HG03521 (cell line): Measurements from ENCODE around the gene CLEC4M.
"Not testable (repeated sequence)": the region's sequence is repeated elsewhere in the genome, so short reads cannot be mapped to it uniquely, and the experiment has no call there.

Experiments used
- ATAC-seq: cut with Tn5 transposase; IDR thresholded peaks from one replicate; pipeline ENCODE4 v1.9.1; 2021; ENCODE audit warnings: mild to moderate bottlenecking, moderate library complexity; ENCODE audit not compliant: unreplicated experiment

CLEC4M gene

DNA sequence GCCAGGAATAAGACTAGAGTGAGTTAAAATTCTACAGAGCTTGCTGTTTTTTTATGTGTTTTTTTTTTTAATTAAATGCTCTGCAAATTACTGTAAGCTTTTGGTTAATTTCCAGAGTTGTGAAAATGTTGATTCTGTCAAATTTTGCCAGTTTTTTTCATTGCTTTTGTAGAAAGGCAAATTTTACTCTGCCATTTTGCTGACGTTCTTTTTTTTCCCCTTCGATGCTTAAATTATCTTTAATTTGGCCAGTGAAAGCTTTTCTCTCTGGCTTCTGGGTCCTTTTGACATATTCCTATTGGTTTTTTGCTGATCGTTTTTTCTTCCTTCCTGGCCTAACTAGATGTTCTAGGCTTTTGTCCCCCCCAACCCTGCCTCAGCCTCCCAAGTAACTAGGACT lies 43.2 kb downstream of the CLEC4M start:
- ATAC-seq = no peak

DNA sequence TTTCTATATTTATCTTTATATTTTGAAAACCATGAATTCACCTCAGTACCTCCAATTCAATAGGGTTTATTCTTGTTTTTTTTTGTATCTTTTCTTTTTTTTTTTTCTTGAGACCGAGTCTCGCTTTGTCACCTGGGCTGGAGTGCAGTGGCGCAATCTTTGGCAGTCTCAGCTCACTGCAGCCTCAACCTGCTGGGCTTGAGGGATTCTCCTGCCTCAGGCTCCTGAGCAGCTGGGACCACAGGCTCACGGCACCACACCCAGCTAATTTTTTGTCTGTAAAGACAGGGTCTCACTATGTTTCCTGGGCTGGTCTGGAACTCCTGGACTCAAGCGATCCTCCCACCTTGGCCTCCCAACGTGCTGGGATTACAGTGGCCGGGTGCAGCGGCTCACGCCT lies 43.8 kb downstream of the CLEC4M start:
- ATAC-seq = no peak

DNA sequence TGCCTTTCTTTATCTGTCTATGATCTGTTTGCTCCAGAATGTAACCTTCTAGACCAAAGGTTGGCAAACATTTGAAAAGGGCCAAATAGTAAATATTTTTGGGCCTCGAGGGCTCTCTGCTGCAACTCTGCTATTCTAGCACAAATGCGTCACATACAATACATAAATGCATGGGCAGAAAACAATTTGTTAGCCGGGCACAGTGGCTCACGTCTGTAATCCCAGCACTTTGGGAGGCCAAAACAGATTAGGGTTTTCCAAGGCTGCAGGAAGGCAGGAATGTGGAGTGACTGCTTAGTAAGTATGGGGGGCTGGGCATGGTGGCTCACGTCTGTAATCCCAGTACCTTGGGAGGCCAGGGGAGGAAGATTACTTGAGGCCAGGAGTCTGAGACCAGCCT lies 45.1 kb downstream of the CLEC4M start:
- no peak for ATAC-seq

DNA sequence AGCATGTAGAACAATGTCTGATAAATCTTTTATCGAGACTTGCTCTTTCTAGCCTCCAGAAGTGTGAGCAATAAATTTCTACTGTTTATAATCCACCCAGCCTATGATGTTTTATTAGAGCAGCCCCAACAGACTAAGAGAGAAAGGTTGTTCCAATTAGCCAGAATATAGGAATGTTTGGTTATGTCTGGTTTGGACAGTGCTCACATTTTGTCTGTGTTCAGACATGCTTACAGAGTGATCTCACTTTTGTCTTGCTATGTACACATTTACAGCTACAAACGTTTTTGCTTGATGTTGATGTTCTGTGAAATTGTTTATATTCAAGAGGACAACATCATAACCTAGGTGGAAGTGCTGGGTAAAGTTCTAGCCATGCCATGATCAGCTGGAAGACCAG lies 48.9 kb downstream of the CLEC4M start:
- ATAC-seq = no peak

DNA sequence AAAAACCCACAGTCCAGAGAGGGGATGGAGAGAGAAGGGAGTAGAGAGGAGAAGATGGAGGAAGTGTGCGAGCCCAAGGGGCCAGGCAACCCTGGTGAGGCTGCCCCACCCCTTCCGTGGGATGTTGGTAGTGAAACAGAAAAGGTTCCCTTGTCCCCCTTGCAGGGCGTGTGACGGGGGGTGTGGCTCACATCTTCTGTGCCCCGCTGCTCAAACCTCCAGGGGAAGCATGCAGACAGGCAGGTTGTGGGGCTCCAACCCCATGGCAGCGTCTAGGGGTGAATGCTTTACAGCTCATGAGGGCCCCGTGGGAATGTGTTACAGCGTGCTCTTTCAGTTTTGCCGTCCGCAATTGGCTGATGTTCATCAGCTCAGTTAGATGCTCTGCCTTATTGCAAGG lies 52.3 kb downstream of the CLEC4M start:
- no peak for ATAC-seq

DNA sequence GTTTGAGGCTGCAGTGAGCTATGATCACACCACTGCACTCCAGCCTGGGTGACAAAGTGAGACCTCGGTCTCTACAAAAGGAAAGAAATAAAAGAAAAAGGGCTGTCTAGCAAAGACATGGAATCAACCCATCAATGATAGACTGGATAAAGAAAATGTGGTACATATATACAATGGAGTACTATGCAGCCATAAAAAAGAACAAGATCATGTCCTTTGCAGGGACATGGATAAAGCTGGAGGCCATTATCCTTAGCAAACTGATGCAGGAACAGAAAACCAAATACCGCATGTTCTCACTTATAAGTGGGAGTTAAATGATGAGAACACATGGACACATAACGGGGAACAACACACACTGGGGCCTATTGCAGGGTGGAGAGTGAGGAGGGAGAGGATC lies 53.0 kb downstream of the CLEC4M start:
- not testable (repeated sequence) for ATAC-seq

DNA sequence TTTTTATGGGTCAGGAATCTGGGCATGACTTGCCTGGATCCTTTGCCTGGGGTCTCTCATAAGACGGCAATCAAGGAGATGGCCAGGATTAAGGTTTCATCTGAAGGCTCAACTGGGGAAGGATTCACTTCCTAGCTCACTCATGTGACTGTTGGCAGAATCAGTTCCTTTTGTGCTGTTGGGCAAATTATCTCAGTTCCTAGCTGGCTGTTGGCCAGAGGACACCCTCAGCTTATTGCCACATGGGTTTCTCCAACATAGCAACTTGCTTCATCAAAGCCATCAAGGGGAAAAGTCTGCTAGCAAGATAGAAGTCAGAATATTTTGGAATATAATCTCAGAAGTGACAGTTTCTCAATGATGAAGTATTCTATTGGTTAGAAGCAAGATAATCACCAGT lies 54.8 kb downstream of the CLEC4M start:
- no peak for ATAC-seq

DNA sequence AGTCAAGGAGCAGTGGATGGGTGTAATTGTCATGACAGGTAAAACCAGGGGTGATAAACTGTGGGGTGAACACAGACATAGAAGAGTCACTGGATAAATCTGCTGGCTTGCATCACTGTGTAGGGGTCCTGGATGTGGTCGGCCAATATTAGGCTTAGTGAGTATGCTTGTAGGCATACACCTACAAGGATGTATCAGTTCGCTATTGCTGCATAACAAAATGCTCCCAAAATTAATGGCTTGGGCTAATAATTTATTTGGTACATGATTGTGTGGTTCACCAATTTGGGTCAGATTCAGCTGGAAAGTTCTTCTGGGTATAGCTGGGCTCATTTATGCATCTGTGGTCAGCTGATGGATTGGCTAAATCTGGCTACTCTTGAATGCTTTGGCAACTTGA lies 55.8 kb downstream of the CLEC4M start:
- ATAC-seq = no peak
